GM23338 (cell line): ENCODE data around the gene PECR. TPM values are rescaled to one million over a fixed set of nuclear protein-coding genes. Genes with fewer than 3 reads are reported as not detected.

Experiments
- ATAC-seq: fragments of 200-7000 bp; cut with Tn5 transposase; 3 replicates; pipeline ENCODE4 v1.9.1; 2020
- DNase-seq: peaks from one replicate; pipeline ENCODE4 v3.0.0-alpha.2; 2015; ENCODE audit warnings: low spot score
- H2AFZ ChIP-seq: fragments of 200-600 bp; sonication (generic); 2 replicates; pipeline ENCODE4 v1.8.0; 2016; ENCODE audit warnings: antibody characterized with exemption, mild to moderate bottlenecking, moderate library complexity
- H3F3A ChIP-seq: fragments of 200-600 bp; sonication (generic); replicated peaks from 2 replicates; pipeline ENCODE4 v1.8.0; 2017; ENCODE audit warnings: antibody characterized with exemption, mixed run types, low read depth
- H3K27ac ChIP-seq: fragments of 200-600 bp; sonication (generic); 2 replicates; pipeline ENCODE4 v1.6.1; 2016; ENCODE audit warnings: low read depth
- H3K27me3 ChIP-seq: fragments of 200-600 bp; sonication (generic); 2 replicates; pipeline ENCODE4 v1.8.0; 2016; ENCODE audit warnings: mild to moderate bottlenecking, mixed run types, moderate library complexity; ENCODE audit not compliant: insufficient read depth
- H3K36me3 ChIP-seq: fragments of 200-600 bp; sonication (generic); 2 replicates; pipeline ENCODE4 v1.8.0; 2016; ENCODE audit warnings: mild to moderate bottlenecking; ENCODE audit not compliant: insufficient read depth
- H3K4me1 ChIP-seq: fragments of 200-600 bp; sonication (generic); 2 replicates; pipeline ENCODE4 v1.8.0; 2016; ENCODE audit warnings: mild to moderate bottlenecking, moderate library complexity; ENCODE audit not compliant: insufficient read depth
- H3K4me2 ChIP-seq: fragments of 200-600 bp; sonication (generic); 2 replicates; pipeline ENCODE4 v1.7.1; 2017; ENCODE audit warnings: mixed run types
- H3K4me3 ChIP-seq: fragments of 200-600 bp; sonication (generic); 2 replicates; pipeline ENCODE4 v1.6.1; 2016; ENCODE audit warnings: mixed run types
- H3K79me2 ChIP-seq: fragments of 200-600 bp; sonication (generic); replicated peaks from 2 replicates; pipeline ENCODE4 v1.8.0; 2017; ENCODE audit warnings: mild to moderate bottlenecking; ENCODE audit not compliant: insufficient read depth
- H3K9me2 ChIP-seq: fragments of 200-600 bp; sonication (generic); 2 replicates; pipeline ENCODE4 v1.8.0; 2017; ENCODE audit not compliant: insufficient read depth
- H4K20me1 ChIP-seq: fragments of 200-600 bp; sonication (generic); replicated peaks from 2 replicates; pipeline ENCODE4 v1.8.0; 2017; ENCODE audit warnings: mild to moderate bottlenecking; ENCODE audit not compliant: insufficient read depth
- H3K27ac Mint-ChIP-seq: 2 replicates; pipeline ENCODE4 v1.8.0; 2020; ENCODE audit warnings: inconsistent platforms, mild to moderate bottlenecking, moderate library complexity, mixed read lengths
- H3K27me3 Mint-ChIP-seq: 3 replicates; pipeline ENCODE4 v1.8.0; 2022; ENCODE audit warnings: low read depth, mild to moderate bottlenecking, moderate library complexity, mixed read lengths, inconsistent platforms; ENCODE audit not compliant: insufficient read depth, poor library complexity
- H3K36me3 Mint-ChIP-seq: 3 replicates; pipeline ENCODE4 v1.8.0; 2021; ENCODE audit warnings: low read depth, mild to moderate bottlenecking, inconsistent platforms, moderate library complexity, mixed read lengths
- H3K4me1 Mint-ChIP-seq: 3 replicates; pipeline ENCODE4 v1.8.0; 2020; ENCODE audit warnings: mild to moderate bottlenecking, inconsistent platforms, mixed read lengths
- H3K4me3 Mint-ChIP-seq: 3 replicates; pipeline ENCODE4 v1.8.0; 2021; ENCODE audit warnings: moderate library complexity, mild to moderate bottlenecking, inconsistent platforms, mixed read lengths
- H3K9me3 Mint-ChIP-seq: 3 replicates; pipeline ENCODE4 v1.8.0; 2020; ENCODE audit warnings: moderate library complexity, mild to moderate bottlenecking, inconsistent platforms, mixed read lengths
- CREB1 ChIP-seq: fragments of 250-450 bp; sonication (Bioruptor Pico); IDR thresholded peaks from 2 replicates; pipeline ENCODE4 v1.5.0; 2020; ENCODE audit warnings: low read depth, mild to moderate bottlenecking, moderate library complexity
- CTCF ChIP-seq, 2 experiments: fragments of 200-600 bp in 1 of 2; sonication (generic) in 1 of 2; conservative IDR thresholded peaks; 2 replicates each; pipeline versions ENCODE4 v1.5.1 to v1.6.1; 2016 to 2017; ENCODE audit warnings: antibody characterized with exemption in 2 of 2, low read depth in 2 of 2, mild to moderate bottlenecking in 2 of 2, moderate library complexity in 1 of 2
- NANOG ChIP-seq: IDR thresholded peaks from 2 replicates; pipeline ENCODE4 v1.6.1; 2016; ENCODE audit warnings: antibody characterized with exemption, borderline replicate concordance
- ZNF331 ChIP-seq: fragments of 250-450 bp; sonication (Bioruptor Pico); IDR thresholded peaks from 2 replicates; pipeline ENCODE4 v1.5.0; 2020; ENCODE audit warnings: low read depth, mild to moderate bottlenecking, moderate library complexity
- polyA plus RNA-seq: library from polyadenylated mRNA; unstranded; fragments of >200 nt; fragmentation: Nextera tagmentation; extraction: Ambion mirVana; gene quantifications from 2 replicates; pipeline ENCODE4 v1.2.1, GENCODE V29; 2016
- total RNA-seq: library from RNA; depleted of rRNA; stranded (reverse); fragments of >200 nt; shearing (Covaris generic); gene quantifications from 2 replicates; pipeline ENCODE4 v1.2.3, GENCODE V29; 2014

Gene PECR
- total and polyA plus RNA-seq, 2 experiments from 2014 or later = 12.1 to 15.5 TPM

- H3K4me3 ChIP-seq = no peak overlapping the region
- H4K20me1 ChIP-seq = no peaks in the 10 kb centered on the region; the same call in 1 of the 2 replicates
- no peaks in the 10 kb centered on the region for H3K9me3 Mint-ChIP-seq
- TF ChIP-seq ZNF331 (no peak), CTCF (conservative IDR thresholded peaks at IDR 0.05; ENCODE audit: low read depth in 2 of 2) (peak; percentile 42 to 61; a peak in 3 of 4 replicates)
- no peak overlapping the region for H3K4me3 Mint-ChIP-seq
- ATAC-seq (no peak), DNase-seq (peak; percentile 16)
- H3K36me3 Mint-ChIP-seq = peaks cover 11% of the 10 kb centered on the region; the same call in 2 of the 3 replicates
- no peak overlapping the region for H3K27ac Mint-ChIP-seq
- H2AFZ ChIP-seq = no peak overlapping the region
- H3K9me2 ChIP-seq = no peaks in the 10 kb centered on the region
- no peak overlapping the region for H3K4me2 ChIP-seq
- no peaks in the 10 kb centered on the region for H3K27me3 ChIP-seq
- H3F3A ChIP-seq = no peaks in the 10 kb centered on the region
- H3K27ac ChIP-seq = no peak overlapping the region
- H3K36me3 ChIP-seq = no peaks in the 10 kb centered on the region
- H3K4me1 ChIP-seq = no peaks in the 10 kb centered on the region
- no peaks in the 10 kb centered on the region for H3K79me2 ChIP-seq
- no peaks in the 10 kb centered on the region for H3K27me3 Mint-ChIP-seq
- H3K4me1 Mint-ChIP-seq = peaks cover 8% of the 10 kb centered on the region
Measured at GRCh38 chr2:216064014-216064630, 17.5 kb downstream of the PECR start.

DNA sequence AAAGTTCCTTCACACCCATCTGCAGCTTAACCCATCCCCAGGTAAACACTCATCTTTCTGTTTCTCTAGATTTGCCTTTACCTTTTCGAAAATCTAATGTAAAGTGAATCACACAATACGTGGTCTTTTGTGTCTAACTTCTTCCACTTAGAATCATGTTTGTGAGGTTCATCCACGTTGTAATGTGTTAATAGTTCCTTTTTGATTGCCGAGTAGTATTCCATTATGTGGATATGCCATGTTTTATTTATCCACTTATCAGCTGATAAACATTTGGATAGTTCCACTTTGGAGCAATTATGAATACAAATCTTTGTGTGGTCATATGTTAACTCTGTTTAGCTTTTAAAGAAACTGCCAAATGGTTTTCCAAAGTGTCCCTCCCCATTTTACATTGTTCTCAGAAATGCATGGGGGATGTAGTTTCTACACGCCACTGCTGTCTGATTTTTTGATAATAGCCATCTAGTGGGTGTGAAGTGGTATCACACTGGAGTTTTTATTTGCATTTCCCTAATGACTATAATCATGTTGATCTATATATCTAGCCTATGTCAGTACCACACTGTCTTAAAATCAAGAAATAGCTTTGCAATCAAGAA, 22.3 kb downstream of the PECR start:
- no peak overlapping the region for H3K4me3 Mint-ChIP-seq
- no peak for DNase-seq
- Histone ChIP-seq H2AFZ (no peak overlapping the region), H3K4me2 (no peak overlapping the region), H3K27ac (no peak overlapping the region), H3K4me1 (0 out of 2 replicates have a peak, but pooled peaks cover 3% of the 10 kb centered on the region), H3K36me3 (no peaks in the 10 kb centered on the region), H3K27me3 (no peaks in the 10 kb centered on the region), H3K9me2 (no peaks in the 10 kb centered on the region), H4K20me1 (no peaks in the 10 kb centered on the region; the same call in 1 of the 2 replicates), H3F3A (0 out of 2 replicates have a peak, but pooled peaks cover 3% of the 10 kb centered on the region), H3K4me3 (no peak overlapping the region), H3K79me2 (no peaks in the 10 kb centered on the region)
- H3K36me3 Mint-ChIP-seq = peaks cover 17% of the 10 kb centered on the region; the same call in 2 of the 3 replicates
- ATAC-seq = no peak
- no peak overlapping the region for H3K27ac Mint-ChIP-seq
- H3K9me3 Mint-ChIP-seq = no peaks in the 10 kb centered on the region
- peaks cover 4% of the 10 kb centered on the region; the same call in 2 of the 3 replicates for H3K4me1 Mint-ChIP-seq
- peak in 1 of 2 experiments; percentile 40; a peak in 2 of 4 replicates for TF ChIP-seq CTCF (conservative IDR thresholded peaks at IDR 0.05; ENCODE audit: low read depth in 2 of 2)
- TF ChIP-seq CREB1 (CRISPR knock-in tag) = no peak
- no peak for TF ChIP-seq NANOG
- H3K27me3 Mint-ChIP-seq = no peaks in the 10 kb centered on the region
